Measurements from ENCODE around the gene C8B. TPM values are rescaled to one million over a fixed set of nuclear protein-coding genes. Genes with fewer than 3 reads are reported as not detected.

Gene C8B
- total RNA-seq, 4 donors from 2014 or later: not detected

DNA sequence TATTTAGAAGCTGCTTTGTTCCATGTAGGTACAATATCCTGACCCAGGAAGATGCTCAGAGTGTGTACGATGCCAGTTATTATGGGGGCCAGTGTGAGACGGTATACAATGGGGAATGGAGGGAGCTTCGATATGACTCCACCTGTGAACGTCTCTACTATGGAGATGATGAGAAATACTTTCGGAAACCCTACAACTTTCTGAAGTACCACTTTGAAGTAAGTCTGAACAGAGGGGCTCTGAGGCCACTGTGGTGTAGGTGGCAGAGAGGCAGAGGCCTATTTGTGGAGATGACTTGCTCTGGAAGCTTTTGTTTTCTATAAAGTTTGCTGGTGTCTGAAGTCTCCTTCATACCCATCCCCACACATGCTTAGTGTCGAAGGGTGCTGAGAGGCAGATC, 84.4 kb downstream of the C8B start:
- in situ Hi-C loops (cut with MboI; ENCODE audit: low pct_ligation_motif_present in 1 of 4, low pct_unique_long_range_greater_than_20kb in 1 of 4, low sequenced_read_pairs in 3 of 4) (no loop called here), intact Hi-C loops (cut with DNase I; ENCODE audit: low total_unique reads) (no loop called here)
- H3K4me1 ChIP-seq: no peaks in the 10 kb centered on the region
- H3K36me3 ChIP-seq: no peaks in the 10 kb centered on the region
- H3K27me3 ChIP-seq: no peaks in the 10 kb centered on the region
- TF ChIP-seq POLR2AphosphoS5 (IDR thresholded peaks at IDR 0.05) (no peak), EP300 (IDR thresholded peaks at IDR 0.05; ENCODE audit: low read depth) (no peak), POLR2A (IDR thresholded peaks at IDR 0.05) (no peak)
- TF ChIP-seq, protein P1, sequence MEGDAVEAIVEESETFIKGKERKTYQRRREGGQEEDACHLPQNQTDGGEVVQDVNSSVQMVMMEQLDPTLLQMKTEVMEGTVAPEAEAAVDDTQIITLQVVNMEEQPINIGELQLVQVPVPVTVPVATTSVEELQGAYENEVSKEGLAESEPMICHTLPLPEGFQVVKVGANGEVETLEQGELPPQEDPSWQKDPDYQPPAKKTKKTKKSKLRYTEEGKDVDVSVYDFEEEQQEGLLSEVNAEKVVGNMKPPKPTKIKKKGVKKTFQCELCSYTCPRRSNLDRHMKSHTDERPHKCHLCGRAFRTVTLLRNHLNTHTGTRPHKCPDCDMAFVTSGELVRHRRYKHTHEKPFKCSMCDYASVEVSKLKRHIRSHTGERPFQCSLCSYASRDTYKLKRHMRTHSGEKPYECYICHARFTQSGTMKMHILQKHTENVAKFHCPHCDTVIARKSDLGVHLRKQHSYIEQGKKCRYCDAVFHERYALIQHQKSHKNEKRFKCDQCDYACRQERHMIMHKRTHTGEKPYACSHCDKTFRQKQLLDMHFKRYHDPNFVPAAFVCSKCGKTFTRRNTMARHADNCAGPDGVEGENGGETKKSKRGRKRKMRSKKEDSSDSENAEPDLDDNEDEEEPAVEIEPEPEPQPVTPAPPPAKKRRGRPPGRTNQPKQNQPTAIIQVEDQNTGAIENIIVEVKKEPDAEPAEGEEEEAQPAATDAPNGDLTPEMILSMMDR (IDR thresholded peaks at IDR 0.05): no peak
- WGBS, 2 donors (ENCODE audit: low coverage in 1 of 2): 87% methylated on average over 6 of the region's 6 CpGs; no CpG with 5 or more reads in 1 of the 2 donors
- no peak overlapping the region for H3K27ac ChIP-seq
- no peak overlapping the region for H3K4me3 ChIP-seq
- no peak for DNase-seq
- H3K9me3 ChIP-seq: no peaks in the 10 kb centered on the region

DNA sequence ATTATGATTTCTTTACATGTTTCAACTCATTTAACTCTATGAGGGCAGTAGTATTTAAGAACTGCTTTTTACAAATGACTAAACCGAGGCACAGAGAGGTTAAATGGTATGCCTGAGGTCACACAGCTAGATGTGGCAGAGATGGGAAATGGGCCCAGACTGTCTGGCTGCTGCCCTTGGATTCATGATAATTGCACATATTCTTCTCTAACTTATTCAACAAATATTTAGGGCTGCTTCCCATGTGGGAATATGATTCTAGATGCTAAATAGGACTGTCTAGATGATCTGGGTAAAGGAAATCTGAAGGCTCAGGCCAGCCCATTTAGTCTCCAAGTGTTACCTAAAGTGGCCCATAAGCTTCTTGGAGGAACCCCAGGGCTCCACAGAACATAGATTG, 85.0 kb downstream of the C8B start:
- TF ChIP-seq POLR2A (IDR thresholded peaks at IDR 0.05) (no peak), POLR2AphosphoS5 (IDR thresholded peaks at IDR 0.05) (no peak), EP300 (IDR thresholded peaks at IDR 0.05; ENCODE audit: low read depth) (no peak)
- TF ChIP-seq, protein P1 (IDR thresholded peaks at IDR 0.05): no peak
- Histone ChIP-seq H3K27ac (no peak overlapping the region), H3K36me3 (no peaks in the 10 kb centered on the region), H3K4me1 (no peaks in the 10 kb centered on the region), H3K9me3 (no peaks in the 10 kb centered on the region), H3K4me3 (no peak overlapping the region), H3K27me3 (no peaks in the 10 kb centered on the region)
- DNase-seq: no peak
- in situ Hi-C loops (cut with MboI; ENCODE audit: low pct_ligation_motif_present in 1 of 4, low pct_unique_long_range_greater_than_20kb in 1 of 4, low sequenced_read_pairs in 3 of 4): no loop called here
- 65 to 71% methylated on average over 1 of the region's 1 CpG for WGBS, 2 donors (ENCODE audit: low coverage in 1 of 2)
- intact Hi-C loops (cut with DNase I; ENCODE audit: low total_unique reads): no loop called here

Other genes starting within 250 kb of the C8B start
- gene FYB2, start 146.6 kb downstream of the C8B start, total RNA-seq: 1 to 10 TPM; 2.4 to 7.1 (median 5.6) TPM
- not detected for gene C8A, start 111.2 kb downstream of the C8B start, total RNA-seq